GM21360 (cell line): ENCODE results near the gene VWC2L.

Experiments
- ATAC-seq: cut with Tn5 transposase; IDR thresholded peaks from one replicate; pipeline ENCODE4 v1.9.1; 2021; ENCODE audit warnings: mild to moderate bottlenecking, moderate library complexity; ENCODE audit not compliant: unreplicated experiment

Gene VWC2L

DNA sequence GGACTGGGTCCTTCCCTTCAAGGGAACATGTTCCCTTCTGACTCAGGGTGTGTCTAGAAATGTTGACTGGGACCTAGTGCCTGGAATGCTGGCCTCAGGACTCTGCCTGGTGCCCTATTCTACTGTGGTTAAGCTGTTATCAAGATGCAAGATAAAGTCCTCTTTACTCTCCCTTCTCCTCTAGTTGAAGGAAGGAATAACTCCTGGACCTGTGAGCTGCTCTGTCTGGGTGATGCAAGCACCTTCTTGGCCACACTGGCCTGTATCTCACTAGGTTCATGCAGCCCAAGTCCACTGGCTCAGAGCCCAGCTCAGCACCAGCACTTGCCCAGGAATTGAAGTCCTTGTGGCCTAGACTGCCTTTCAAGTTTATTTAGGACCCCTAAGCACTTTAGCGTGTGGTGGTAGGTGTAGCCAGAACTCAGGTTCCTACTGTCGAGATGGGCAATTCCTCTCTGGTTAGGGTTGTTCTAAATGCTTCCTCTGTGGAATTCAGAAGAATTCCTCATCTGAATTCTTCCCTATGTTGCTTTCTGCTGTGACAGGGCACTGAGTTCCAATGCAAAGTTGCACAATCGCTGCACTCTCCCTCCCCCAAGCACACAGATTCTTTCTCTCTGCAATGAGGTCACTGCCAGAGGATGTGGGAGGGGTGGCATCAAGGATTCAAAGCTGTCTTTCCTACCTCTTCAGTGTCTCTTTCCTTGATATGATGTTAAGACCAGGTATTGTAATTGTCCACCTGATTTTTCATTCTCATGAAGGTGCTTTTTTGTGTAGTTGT is 54.7 kb downstream of the VWC2L start:
- no peak for ATAC-seq

GRCh38 chr2:214469728-214470127 is 58.9 kb downstream of the VWC2L start:
- ATAC-seq = no peak

DNA sequence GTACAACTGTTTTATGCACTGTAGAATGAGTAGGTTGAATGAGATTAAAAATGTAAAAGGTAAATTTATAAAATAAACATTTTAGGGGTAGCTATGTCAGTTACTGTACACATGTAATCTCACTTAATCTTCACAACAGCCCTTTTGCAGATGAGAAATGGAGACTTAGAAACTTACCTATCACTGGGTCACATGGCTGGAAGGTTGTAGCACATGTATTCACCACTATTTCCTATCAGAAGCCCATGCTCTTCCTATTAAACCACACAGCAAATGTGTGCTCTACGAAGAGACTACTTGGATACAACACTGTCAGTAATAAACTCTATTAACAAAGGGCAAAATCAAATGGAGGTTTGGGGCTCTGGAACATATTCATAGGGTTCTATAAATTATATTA is 60.5 kb downstream of the VWC2L start:
- no peak for ATAC-seq

GRCh38 chr2:214471990-214472389 is 61.1 kb downstream of the VWC2L start:
- no peak for ATAC-seq

DNA sequence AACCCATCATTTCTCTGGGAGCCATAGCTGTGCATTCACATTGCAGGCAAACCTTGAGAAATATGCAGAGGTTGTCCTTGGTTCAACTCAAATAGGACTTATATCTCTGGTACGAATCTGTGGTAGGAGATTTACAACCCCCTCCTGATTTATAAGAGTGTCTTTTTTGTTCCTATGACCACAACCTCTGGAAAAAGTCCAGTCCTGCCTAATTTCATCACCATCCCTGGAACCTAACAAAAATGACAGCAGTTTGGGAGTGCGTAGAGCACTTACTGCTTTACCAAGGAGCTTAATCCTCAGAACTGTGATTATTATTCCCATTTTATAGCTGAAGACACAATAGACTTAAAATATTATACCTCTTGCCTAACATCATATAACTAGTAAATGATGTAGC is 66.5 kb downstream of the VWC2L start:
- ATAC-seq = no peak

- ATAC-seq = no peak
These were observed 70.3 kb downstream of the VWC2L start for GRCh38 chr2:214481204-214481603.

- ATAC-seq = no peak
These were observed 71.9 kb downstream of the VWC2L start for GRCh38 chr2:214482728-214483127.

DNA sequence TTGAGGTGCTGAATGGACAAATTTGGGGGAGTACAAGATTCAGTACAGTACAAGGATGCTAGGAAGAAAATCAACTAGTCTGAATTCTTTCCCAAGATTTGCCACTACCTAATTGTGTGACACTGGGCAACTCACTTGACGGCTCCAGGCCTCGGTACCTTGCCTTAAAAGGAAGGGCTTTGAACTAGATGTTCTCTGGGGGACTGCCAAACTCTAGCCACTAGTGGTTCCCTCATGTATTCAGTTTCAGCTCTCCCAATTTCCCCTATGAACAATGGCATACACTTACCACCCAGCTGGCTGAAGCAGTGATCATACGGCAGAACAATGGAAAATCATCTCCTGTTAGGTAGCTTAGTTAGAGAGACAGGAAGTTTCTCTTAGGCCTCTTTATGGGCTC is 73.4 kb downstream of the VWC2L start:
- no peak for ATAC-seq

- no peak for ATAC-seq
These were observed 73.8 kb downstream of the VWC2L start for GRCh38 chr2:214484701-214485100.

DNA sequence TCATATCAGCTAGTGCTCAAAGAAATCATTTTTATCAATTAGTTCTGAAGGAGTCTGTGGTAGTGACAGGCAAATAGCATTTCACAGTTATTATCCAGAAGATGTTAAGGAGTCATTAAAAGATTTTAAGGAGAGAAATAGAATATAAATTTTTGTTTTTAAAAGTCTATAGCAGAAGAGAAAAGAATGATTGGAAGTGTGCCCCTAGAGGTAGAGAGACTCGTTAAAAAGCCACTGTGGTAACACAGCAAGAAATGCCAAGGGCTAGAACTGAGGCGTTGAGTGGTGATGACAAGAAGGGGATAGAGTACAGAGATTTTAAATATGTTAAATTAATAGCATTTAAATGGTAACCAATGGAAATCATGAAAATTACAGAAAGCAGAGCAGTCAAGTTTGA is 78.3 kb downstream of the VWC2L start:
- ATAC-seq = no peak

GRCh38 chr2:214489702-214490101 is 78.8 kb downstream of the VWC2L start:
- no peak for ATAC-seq

GRCh38 chr2:214492152-214492551 is 81.3 kb downstream of the VWC2L start:
- no peak for ATAC-seq

DNA sequence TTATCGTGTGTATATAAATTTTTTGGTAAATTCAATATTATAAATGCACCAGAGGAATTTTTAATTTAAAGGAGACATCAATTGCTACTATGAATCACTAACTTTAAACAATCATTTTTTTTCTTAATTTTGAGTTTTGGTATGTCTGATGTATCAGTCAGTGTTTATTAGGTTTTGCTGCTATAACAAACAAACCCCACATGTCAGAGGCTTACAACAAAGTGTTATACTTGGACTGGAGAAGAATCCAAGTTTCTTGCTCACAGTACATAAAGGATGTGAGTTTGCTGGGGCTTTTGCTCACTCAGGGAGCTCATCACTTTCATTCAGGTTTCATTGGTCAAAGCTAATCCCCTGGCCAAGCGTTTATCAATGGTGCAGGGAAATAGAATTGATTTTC is 81.8 kb downstream of the VWC2L start:
- no peak for ATAC-seq

DNA sequence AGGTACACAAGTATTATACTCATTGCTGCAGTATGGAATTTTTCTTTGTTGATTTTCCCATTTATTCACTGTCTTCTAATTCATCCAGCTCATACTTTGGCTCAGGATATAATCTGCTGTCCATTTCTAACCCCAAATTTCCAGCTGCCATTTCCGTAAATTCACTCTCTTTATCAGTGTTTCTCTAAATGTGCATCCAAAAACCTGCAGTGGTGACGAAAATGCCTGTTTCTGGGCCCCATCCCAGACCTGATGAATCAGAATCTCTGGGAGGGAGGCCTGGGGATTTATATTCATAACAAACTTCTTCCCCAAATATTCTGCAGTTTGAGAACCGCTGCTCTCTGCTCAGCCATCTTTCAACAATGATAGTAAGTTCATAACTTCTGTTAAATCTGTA is 86.6 kb downstream of the VWC2L start:
- ATAC-seq = no peak

GRCh38 chr2:214503568-214503967 is 92.7 kb downstream of the VWC2L start:
- ATAC-seq = no peak

- no peak for ATAC-seq
These were observed 93.9 kb downstream of the VWC2L start for GRCh38 chr2:214504599-214505376.

DNA sequence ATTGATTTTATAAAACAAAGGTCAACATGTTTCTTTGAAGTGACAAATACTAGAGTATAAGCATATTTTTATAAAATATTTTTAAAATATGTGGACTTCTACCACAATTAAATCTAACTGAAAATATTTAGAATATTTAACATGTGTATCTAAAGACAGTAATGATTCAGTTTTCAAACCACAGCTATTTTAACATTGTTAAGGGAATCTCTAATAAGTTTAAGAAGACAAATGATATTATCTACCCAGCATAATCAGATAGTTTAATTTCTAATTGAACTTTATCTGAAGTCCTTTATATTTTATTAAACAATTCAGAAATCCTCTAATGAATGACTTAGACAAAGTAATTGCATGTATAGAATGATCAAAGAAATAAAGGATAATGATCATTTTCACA is 96.2 kb downstream of the VWC2L start:
- no peak for ATAC-seq

GRCh38 chr2:214514704-214515103 is 103.8 kb downstream of the VWC2L start:
- no peak for ATAC-seq

DNA sequence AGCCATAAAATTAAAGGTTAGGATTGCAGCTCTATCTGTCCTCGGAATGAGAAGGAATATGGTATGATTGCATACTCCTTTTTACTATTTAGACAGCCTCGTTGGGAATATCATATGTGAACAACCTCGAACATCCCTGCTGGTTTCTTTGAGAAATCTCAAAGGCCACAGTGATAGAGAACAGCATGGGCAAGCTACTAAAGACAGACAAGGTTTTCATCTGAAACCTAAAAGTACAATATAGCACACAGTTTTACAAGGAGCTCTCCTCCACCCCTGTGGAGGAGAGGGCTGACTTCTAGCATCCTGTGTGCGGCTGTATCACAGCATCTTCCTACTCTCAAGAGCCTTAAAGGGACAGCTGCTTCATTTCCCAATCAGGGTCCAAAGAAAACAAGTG is 104.3 kb downstream of the VWC2L start:
- ATAC-seq = no peak

- ATAC-seq = no peak
These were observed 108.5 kb downstream of the VWC2L start for GRCh38 chr2:214519258-214519818.

DNA sequence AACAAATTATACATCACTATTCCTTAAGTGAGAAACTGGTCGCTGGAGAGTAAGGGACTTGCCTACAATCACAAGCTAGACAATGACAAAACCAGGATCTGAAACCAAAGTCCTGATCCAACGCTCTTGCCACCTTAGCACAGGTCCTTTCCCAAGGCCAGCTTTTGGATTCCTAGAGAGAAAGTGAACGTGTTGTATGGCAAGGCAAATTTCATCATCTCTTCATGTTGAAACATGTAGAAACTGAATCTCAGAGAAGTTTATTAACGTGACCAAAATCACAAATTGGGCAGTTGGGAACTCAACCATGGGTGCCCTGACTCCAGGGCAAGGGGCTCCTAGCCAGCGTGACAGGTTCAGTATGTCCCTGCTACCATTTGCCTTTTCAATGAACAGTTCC is 118.2 kb downstream of the VWC2L start:
- no peak for ATAC-seq

- no peak for ATAC-seq
These were observed 118.7 kb downstream of the VWC2L start for GRCh38 chr2:214529514-214529913.
